ENCODE data around the gene NCOA1. TPM values are rescaled to one million over a fixed set of nuclear protein-coding genes. Genes with fewer than 3 reads are reported as not detected.

Gene NCOA1
- total RNA-seq, 4 donors from 2014 or later: 42.3 to 66.9 (median 47.4) TPM

DNA sequence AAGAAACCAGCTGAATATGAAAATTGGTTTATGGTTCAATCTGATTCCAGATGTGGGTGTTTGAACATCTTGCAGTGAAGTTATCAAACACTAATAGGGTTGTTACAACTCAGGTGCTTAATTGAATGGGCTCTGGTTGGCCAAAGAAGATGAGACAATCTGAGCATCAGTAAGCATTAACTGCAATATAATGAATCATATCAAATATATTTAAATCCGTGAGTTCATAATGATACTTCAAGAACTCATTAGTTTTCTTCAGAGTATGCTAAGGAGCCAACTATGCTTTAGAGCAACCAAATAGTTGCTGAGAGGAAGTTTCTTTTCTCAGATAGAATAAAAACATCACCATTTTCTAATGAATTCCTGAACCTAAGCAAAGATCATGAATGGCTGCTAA, 79.2 kb downstream of the NCOA1 start:
- no peak for ATAC-seq
- no peak for TF ChIP-seq POLR2AphosphoS5 (IDR thresholded peaks at IDR 0.05)
- TF ChIP-seq EP300 (IDR thresholded peaks at IDR 0.05): no peak
- TF ChIP-seq POLR2A (IDR thresholded peaks at IDR 0.05): no peak
- TF ChIP-seq, protein P1, sequence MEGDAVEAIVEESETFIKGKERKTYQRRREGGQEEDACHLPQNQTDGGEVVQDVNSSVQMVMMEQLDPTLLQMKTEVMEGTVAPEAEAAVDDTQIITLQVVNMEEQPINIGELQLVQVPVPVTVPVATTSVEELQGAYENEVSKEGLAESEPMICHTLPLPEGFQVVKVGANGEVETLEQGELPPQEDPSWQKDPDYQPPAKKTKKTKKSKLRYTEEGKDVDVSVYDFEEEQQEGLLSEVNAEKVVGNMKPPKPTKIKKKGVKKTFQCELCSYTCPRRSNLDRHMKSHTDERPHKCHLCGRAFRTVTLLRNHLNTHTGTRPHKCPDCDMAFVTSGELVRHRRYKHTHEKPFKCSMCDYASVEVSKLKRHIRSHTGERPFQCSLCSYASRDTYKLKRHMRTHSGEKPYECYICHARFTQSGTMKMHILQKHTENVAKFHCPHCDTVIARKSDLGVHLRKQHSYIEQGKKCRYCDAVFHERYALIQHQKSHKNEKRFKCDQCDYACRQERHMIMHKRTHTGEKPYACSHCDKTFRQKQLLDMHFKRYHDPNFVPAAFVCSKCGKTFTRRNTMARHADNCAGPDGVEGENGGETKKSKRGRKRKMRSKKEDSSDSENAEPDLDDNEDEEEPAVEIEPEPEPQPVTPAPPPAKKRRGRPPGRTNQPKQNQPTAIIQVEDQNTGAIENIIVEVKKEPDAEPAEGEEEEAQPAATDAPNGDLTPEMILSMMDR (IDR thresholded peaks at IDR 0.05): no peak

DNA sequence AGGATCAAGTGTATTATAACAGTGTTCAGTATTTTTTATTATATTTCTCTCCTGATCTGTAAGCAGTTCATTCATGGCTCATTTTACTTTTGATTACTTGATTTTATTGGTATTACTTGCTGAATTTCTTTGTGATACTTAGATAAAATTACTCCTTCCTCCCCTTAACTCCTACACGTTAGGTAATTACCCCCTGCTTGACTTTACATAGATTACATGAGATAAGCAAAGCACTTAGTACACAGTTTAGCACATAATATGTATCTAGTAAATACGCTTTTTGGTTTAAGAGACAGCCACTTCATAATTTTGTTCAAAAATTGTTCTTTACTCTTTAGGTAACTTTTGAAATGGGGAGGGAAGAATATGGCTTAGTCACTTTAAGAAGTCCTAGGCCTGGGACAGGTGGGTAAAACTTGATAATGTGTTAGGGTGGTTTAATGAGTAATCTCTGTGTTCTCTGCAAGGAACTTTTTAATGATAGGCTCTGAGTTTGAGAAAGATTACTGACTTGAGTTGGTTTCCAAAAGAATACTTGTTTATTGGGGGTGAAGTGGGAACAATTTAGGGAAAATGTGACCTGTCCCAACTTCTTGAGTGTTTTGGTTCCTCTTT, 80.9 kb downstream of the NCOA1 start:
- H3K27me3 ChIP-seq: no peaks in the 10 kb centered on the region
- H3K9me3 ChIP-seq: no peaks in the 10 kb centered on the region
- H3K4me3 ChIP-seq: no peak overlapping the region
- no peak for ATAC-seq
- no peak overlapping the region for H3K27ac ChIP-seq
- H3K4me1 ChIP-seq: peaks cover 0 to 21% (median 2%) of the 10 kb centered on the region in 3 donors
- WGBS, 2 donors (ENCODE audit: low coverage in 1 of 2): 78 to 90% methylated on average over 2 of the region's 2 CpGs
- H3K36me3 ChIP-seq: peaks cover 0 to under 1% of the 10 kb centered on the region in 2 donors
- TF ChIP-seq POLR2AphosphoS5 (IDR thresholded peaks at IDR 0.05) (no peak), EP300 (IDR thresholded peaks at IDR 0.05) (no peak), POLR2A (IDR thresholded peaks at IDR 0.05) (no peak)
- TF ChIP-seq, protein P1 (IDR thresholded peaks at IDR 0.05): no peak

More for the DNA sequence above, 79.2 kb downstream of the NCOA1 start:
- Histone ChIP-seq H3K4me1 (peaks cover 0 to 14% (median 0%) of the 10 kb centered on the region in 3 donors), H3K4me3 (no peak overlapping the region), H3K27me3 (no peaks in the 10 kb centered on the region), H3K9me3 (no peaks in the 10 kb centered on the region), H3K27ac (no peak overlapping the region), H3K36me3 (peaks cover 0 to 18% of the 10 kb centered on the region in 2 donors)
- WGBS, 2 donors (ENCODE audit: low coverage in 1 of 2): 74 to 75% methylated on average over 1 of the region's 1 CpG

DNA sequence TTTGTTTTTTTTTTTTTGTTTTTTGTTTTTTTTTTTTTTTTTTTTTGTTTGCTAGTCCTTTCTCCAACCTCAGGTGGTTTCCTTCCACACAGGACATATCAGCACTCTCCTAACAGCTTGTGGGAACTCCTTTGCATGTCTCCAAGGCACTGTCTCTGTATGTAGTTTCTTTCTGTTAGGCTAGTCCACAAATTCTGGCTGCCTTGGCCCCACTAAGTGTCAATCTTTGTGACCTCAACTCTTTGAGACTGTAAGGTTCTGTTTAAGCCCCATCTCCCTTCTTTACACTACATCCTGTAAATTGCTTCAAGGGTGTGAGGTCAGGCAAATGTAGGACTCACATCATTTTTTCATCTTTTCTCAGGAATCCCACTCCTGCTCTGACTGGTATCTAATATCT, 85.1 kb downstream of the NCOA1 start:
- Histone ChIP-seq H3K4me3 (no peak overlapping the region), H3K4me1 (peaks cover 0 to 41% (median 2%) of the 10 kb centered on the region in 3 donors), H3K27ac (no peak overlapping the region), H3K36me3 (no peaks in the 10 kb centered on the region), H3K9me3 (no peaks in the 10 kb centered on the region), H3K27me3 (no peaks in the 10 kb centered on the region)
- TF ChIP-seq EP300 (IDR thresholded peaks at IDR 0.05) (no peak), POLR2A (IDR thresholded peaks at IDR 0.05) (no peak), POLR2AphosphoS5 (IDR thresholded peaks at IDR 0.05) (no peak)
- TF ChIP-seq, protein P1 (IDR thresholded peaks at IDR 0.05): no peak
- ATAC-seq: no peak

DNA sequence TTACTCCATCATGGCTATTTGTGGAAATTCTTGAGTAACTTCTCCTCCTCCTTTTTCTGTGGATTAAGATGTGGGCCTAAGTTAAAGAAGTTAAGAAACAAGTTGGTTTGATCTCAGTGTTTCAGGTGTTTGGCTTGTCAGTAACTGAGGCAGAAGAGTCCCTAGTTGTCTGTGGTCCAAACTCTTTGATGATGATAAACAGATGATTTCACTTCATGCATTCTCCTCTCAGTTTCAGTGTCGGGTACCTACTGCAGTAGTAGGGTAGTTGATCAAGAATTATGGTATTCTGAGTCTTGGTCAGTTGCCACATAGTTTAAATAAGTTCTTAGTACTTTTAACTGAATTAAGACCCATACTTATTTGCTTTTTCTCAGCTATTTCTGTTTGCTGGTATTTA, 85.6 kb downstream of the NCOA1 start:
- Histone ChIP-seq H3K4me3 (no peak overlapping the region), H3K27me3 (no peaks in the 10 kb centered on the region), H3K27ac (no peak overlapping the region), H3K9me3 (no peaks in the 10 kb centered on the region), H3K4me1 (peaks cover 0 to 42% (median 2%) of the 10 kb centered on the region in 3 donors), H3K36me3 (no peaks in the 10 kb centered on the region)
- 91% methylated on average over 1 of the region's 1 CpG; no CpG with 5 or more reads in 1 of the 2 donors for WGBS, 2 donors (ENCODE audit: low coverage in 1 of 2)
- TF ChIP-seq, protein P1 (IDR thresholded peaks at IDR 0.05): no peak
- TF ChIP-seq POLR2AphosphoS5 (IDR thresholded peaks at IDR 0.05) (no peak), EP300 (IDR thresholded peaks at IDR 0.05) (no peak), POLR2A (IDR thresholded peaks at IDR 0.05) (no peak)
- no peak for ATAC-seq

DNA sequence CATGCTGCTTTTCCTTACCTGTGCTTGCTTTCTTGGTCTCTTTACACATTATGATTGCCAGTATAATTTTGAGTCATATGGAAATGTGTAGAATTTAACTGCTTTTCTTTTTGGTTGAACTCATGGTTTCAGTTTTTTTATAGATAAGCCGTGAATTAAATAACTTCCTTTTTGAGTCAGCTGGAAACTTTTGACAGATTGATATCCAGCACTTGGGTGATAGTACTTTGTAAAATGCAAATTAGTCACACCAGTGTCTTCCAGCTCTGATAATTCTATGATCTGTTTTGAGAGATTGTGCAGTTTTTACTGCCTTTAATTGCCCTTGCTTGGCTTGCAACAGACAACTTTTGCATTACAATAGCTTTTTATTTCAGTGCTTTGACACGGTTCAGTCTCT, 86.4 kb downstream of the NCOA1 start:
- WGBS, 2 donors (ENCODE audit: low coverage in 1 of 2): 50 to 62% methylated on average over 1 to 2 of the region's 2 CpGs
- Histone ChIP-seq H3K27ac (no peak overlapping the region), H3K36me3 (no peaks in the 10 kb centered on the region), H3K4me3 (no peak overlapping the region), H3K9me3 (no peaks in the 10 kb centered on the region), H3K27me3 (no peaks in the 10 kb centered on the region), H3K4me1 (peaks cover 0 to 42% (median 2%) of the 10 kb centered on the region in 3 donors)
- TF ChIP-seq, protein P1 (IDR thresholded peaks at IDR 0.05): no peak
- no peak for TF ChIP-seq POLR2AphosphoS5 (IDR thresholded peaks at IDR 0.05)
- TF ChIP-seq POLR2A (IDR thresholded peaks at IDR 0.05): no peak
- TF ChIP-seq EP300 (IDR thresholded peaks at IDR 0.05): no peak
- no peak for ATAC-seq

Data from gastroesophageal sphincter (tissue), 4 donors.